Cortex of kidney (tissue), 1 donor: ENCODE measurements around the gene GEMIN2.
"Not testable (repeated sequence)": the region's sequence is repeated elsewhere in the genome, so short reads cannot be mapped to it uniquely, and the experiment has no call there.

Source experiments
- DNase-seq: peaks from one replicate; lab custom pipeline; 2025; lab: John Stamatoyannopoulos, UW

GEMIN2 gene

GRCh38 chr14:39177168-39177545 is 63.0 kb downstream of the GEMIN2 start:
- no peak for DNase-seq

GRCh38 chr14:39179042-39179441 is 64.9 kb downstream of the GEMIN2 start:
- DNase-seq = no peak

- no peak for DNase-seq
Measured at GRCh38 chr14:39180553-39180952, 66.4 kb downstream of the GEMIN2 start.

- DNase-seq = no peak
Measured at GRCh38 chr14:39181026-39181692, 67.0 kb downstream of the GEMIN2 start.

- no peak for DNase-seq
Measured at GRCh38 chr14:39181693-39182047, 67.5 kb downstream of the GEMIN2 start.

DNA sequence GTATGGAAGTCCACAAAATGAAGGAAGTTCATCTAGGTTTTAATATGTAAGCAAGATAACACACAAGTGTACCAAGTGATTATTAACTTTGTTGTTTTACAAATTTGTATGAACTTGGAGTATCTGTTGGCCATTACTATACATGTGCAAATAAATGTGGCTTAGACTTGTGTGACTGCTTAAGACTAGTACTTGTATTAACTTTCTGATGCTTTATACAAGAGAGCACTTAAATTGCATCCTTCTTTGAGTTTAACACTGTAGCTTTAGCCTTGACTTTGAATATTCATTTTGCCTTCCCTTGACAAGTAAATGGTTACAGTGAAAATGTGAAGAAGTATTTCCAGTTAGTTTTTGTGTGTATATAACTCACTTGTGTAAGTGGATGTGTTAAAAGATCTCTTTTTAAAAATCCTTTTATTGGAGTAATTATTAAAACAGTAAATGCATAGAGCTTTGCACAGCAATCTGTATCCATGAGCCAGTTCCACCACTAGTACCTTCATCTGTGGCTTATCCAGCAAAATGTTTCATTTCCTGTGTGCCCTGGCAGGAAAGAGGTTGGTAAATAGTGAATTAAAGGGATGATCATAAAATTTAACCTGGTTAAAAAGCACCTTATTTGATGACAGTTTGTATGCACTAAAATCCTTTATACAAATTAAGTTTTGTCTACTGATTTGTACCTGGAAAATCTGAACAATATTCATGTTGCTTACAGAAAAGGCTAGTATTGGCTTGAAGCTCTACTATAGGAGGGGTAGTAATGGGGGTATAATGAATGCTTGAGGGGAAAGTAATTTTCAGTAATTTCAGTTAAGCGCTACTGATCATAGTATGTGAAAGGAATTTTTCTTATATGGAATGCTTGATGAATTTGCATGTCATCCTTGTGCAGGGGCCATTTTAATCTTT is 68.9 kb downstream of the GEMIN2 start:
- DNase-seq = no peak

GRCh38 chr14:39183685-39184003 is 69.5 kb downstream of the GEMIN2 start:
- DNase-seq = not testable (repeated sequence)

DNA sequence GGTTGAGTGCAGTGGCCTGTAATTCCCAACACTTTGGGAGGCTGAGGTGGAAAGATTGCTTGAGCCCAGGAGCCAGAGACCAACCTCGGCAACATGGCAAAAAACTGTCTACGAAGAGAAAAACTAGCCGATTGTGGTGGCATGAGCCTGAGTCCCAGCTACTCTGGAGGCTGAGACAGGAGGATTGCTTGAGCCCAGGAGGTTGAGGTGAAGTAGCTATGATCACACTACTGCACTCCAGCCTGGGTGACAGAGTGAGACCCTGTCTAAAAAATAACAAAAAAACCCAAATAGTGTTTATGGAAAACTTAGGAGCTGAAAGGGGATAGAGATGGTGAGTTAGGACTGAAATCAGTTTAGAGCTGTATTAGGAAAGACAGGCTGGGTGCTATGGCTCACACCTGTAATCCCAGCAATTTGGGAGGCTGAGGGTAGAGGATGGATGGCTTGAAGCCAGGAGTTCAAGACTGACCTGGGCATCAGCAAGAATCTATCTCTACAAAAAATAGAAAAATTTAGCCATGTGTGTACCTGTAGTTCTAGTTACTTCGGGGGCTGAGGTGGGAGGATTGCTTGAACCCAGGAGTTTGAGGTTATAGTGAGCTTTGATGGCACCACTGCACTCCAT is 70.6 kb downstream of the GEMIN2 start:
- no peak for DNase-seq

GRCh38 chr14:39185256-39186049 is 71.3 kb downstream of the GEMIN2 start:
- no peak for DNase-seq
